IPS-18a (cell line): Measurements from ENCODE around the gene CDK1.

ENCODE experiments used
- H3K27ac ChIP-seq: one replicate; pipeline ENCODE4 v1.5.1; 2013; ENCODE audit warnings: low read length
- H3K27me3 ChIP-seq: one replicate; pipeline ENCODE4 v1.6.1; 2013; ENCODE audit warnings: mild to moderate bottlenecking, low read length; ENCODE audit not compliant: control insufficient read depth, insufficient read depth
- H3K36me3 ChIP-seq: one replicate; pipeline ENCODE4 v1.6.1; 2013; ENCODE audit warnings: low read depth, low read length; ENCODE audit not compliant: control insufficient read depth
- H3K4me1 ChIP-seq: one replicate; pipeline ENCODE4 v1.6.1; 2013; ENCODE audit warnings: low read depth, low read length; ENCODE audit not compliant: control insufficient read depth
- H3K4me3 ChIP-seq: one replicate; pipeline ENCODE4 v1.5.1; 2013; ENCODE audit warnings: low read length
- H3K9ac ChIP-seq: one replicate; pipeline ENCODE4 v1.6.1; 2013; ENCODE audit warnings: mild to moderate bottlenecking, low read length, moderate library complexity
- H3K9me3 ChIP-seq: one replicate; pipeline ENCODE4 v1.6.1; 2013; ENCODE audit warnings: low read depth, low read length; ENCODE audit not compliant: control insufficient read depth

The CDK1 gene

GRCh38 chr10:60778214-60778970 lies at the start of gene CDK1:
Gene CDK1, plus strand, starts transcription at chr10:60778478. Its CDS starts 1,688 bp downstream, at chr10:60780166.
- Histone ChIP-seq H3K9me3 (no peaks in the 10 kb centered on the region), H3K4me1 (peaks cover 17% of the 10 kb centered on the region), H3K27me3 (no peaks in the 10 kb centered on the region), H3K9ac (peak within 1 kb of the TSS; percentile 95), H3K27ac (peak within 1 kb of the TSS; percentile 93), H3K4me3 (peak within 1 kb of the TSS; percentile 94), H3K36me3 (peaks cover 28% of the 10 kb centered on the region)

GRCh38 chr10:60729106-60729505 lies 49.2 kb upstream of the CDK1 start:
- Histone ChIP-seq H3K4me3 (no peak overlapping the region), H3K4me1 (peaks cover 17% of the 10 kb centered on the region), H3K9ac (no peak overlapping the region)

GRCh38 chr10:60731134-60731885 lies 47.0 kb upstream of the CDK1 start:
- H3K4me3 ChIP-seq = peak overlapping the region; percentile 89
- H3K4me1 ChIP-seq = peaks cover 32% of the 10 kb centered on the region
- no peaks in the 10 kb centered on the region for H3K9me3 ChIP-seq
- peaks cover 41% of the 10 kb centered on the region for H3K27me3 ChIP-seq
- H3K9ac ChIP-seq = no peak overlapping the region
- no peaks in the 10 kb centered on the region for H3K36me3 ChIP-seq
- no peak overlapping the region for H3K27ac ChIP-seq

More at GRCh38 chr10:60729106-60729505, 49.2 kb upstream of the CDK1 start:
- H3K36me3 ChIP-seq = no peaks in the 10 kb centered on the region
- no peak overlapping the region for H3K27ac ChIP-seq
- H3K27me3 ChIP-seq = peaks cover 30% of the 10 kb centered on the region
- H3K9me3 ChIP-seq = no peaks in the 10 kb centered on the region

GRCh38 chr10:60732198-60732806 lies 46.0 kb upstream of the CDK1 start:
- Histone ChIP-seq H3K36me3 (no peaks in the 10 kb centered on the region), H3K4me3 (peak overlapping the region; percentile 89), H3K9ac (peak overlapping the region; percentile 60), H3K9me3 (no peaks in the 10 kb centered on the region), H3K27ac (no peak overlapping the region), H3K4me1 (peaks cover 36% of the 10 kb centered on the region), H3K27me3 (peaks cover 41% of the 10 kb centered on the region)

- H3K27me3 ChIP-seq = peaks cover 41% of the 10 kb centered on the region
- no peak overlapping the region for H3K27ac ChIP-seq
Observed at GRCh38 chr10:60732807-60733516, 45.3 kb upstream of the CDK1 start.

GRCh38 chr10:60733517-60733822 lies 44.8 kb upstream of the CDK1 start:
- peaks cover 41% of the 10 kb centered on the region for H3K27me3 ChIP-seq
- no peaks in the 10 kb centered on the region for H3K9me3 ChIP-seq
- H3K4me3 ChIP-seq = peak overlapping the region; percentile 89
- peak overlapping the region; percentile 60 for H3K9ac ChIP-seq
- H3K36me3 ChIP-seq = no peaks in the 10 kb centered on the region
- peaks cover 39% of the 10 kb centered on the region for H3K4me1 ChIP-seq
- no peak overlapping the region for H3K27ac ChIP-seq

More at GRCh38 chr10:60732807-60733516, 45.3 kb upstream of the CDK1 start:
- H3K4me3 ChIP-seq = peak overlapping the region; percentile 89
- peaks cover 39% of the 10 kb centered on the region for H3K4me1 ChIP-seq
- H3K9me3 ChIP-seq = no peaks in the 10 kb centered on the region
- peak overlapping the region; percentile 60 for H3K9ac ChIP-seq
- H3K36me3 ChIP-seq = no peaks in the 10 kb centered on the region

- no peak overlapping the region for H3K27ac ChIP-seq
- peak overlapping the region; percentile 89 for H3K4me3 ChIP-seq
- no peaks in the 10 kb centered on the region for H3K9me3 ChIP-seq
- H3K9ac ChIP-seq = peak overlapping the region; percentile 60
- peaks cover 41% of the 10 kb centered on the region for H3K27me3 ChIP-seq
- H3K36me3 ChIP-seq = no peaks in the 10 kb centered on the region
- H3K4me1 ChIP-seq = peaks cover 39% of the 10 kb centered on the region
Observed at GRCh38 chr10:60733826-60734225, 44.5 kb upstream of the CDK1 start.

GRCh38 chr10:60734226-60734625 lies 44.1 kb upstream of the CDK1 start:
- Histone ChIP-seq H3K9me3 (no peaks in the 10 kb centered on the region), H3K4me3 (peak overlapping the region; percentile 89), H3K9ac (no peak overlapping the region), H3K27me3 (peaks cover 41% of the 10 kb centered on the region), H3K27ac (no peak overlapping the region), H3K4me1 (peaks cover 39% of the 10 kb centered on the region), H3K36me3 (no peaks in the 10 kb centered on the region)

- H3K27me3 ChIP-seq = peaks cover 41% of the 10 kb centered on the region
Observed at GRCh38 chr10:60735244-60735643, 43.0 kb upstream of the CDK1 start.

GRCh38 chr10:60737242-60737641 lies 41.0 kb upstream of the CDK1 start:
- H3K9ac ChIP-seq = no peak overlapping the region
- no peaks in the 10 kb centered on the region for H3K36me3 ChIP-seq
- H3K27ac ChIP-seq = no peak overlapping the region
- H3K4me3 ChIP-seq = no peak overlapping the region
- peaks cover 28% of the 10 kb centered on the region for H3K27me3 ChIP-seq
- H3K4me1 ChIP-seq = peaks cover 30% of the 10 kb centered on the region
- H3K9me3 ChIP-seq = no peaks in the 10 kb centered on the region

More at GRCh38 chr10:60735244-60735643, 43.0 kb upstream of the CDK1 start:
- Histone ChIP-seq H3K9me3 (no peaks in the 10 kb centered on the region), H3K4me1 (peaks cover 39% of the 10 kb centered on the region), H3K9ac (no peak overlapping the region), H3K36me3 (no peaks in the 10 kb centered on the region), H3K27ac (no peak overlapping the region), H3K4me3 (no peak overlapping the region)

- Histone ChIP-seq H3K36me3 (no peaks in the 10 kb centered on the region), H3K9me3 (no peaks in the 10 kb centered on the region), H3K4me3 (no peak overlapping the region), H3K27me3 (peaks cover 7% of the 10 kb centered on the region), H3K9ac (no peak overlapping the region), H3K27ac (no peak overlapping the region), H3K4me1 (peaks cover 28% of the 10 kb centered on the region)
Observed at GRCh38 chr10:60739558-60739957, 38.7 kb upstream of the CDK1 start.
